ENCODE results near the gene ANTXR1.

Gene ANTXR1

DNA sequence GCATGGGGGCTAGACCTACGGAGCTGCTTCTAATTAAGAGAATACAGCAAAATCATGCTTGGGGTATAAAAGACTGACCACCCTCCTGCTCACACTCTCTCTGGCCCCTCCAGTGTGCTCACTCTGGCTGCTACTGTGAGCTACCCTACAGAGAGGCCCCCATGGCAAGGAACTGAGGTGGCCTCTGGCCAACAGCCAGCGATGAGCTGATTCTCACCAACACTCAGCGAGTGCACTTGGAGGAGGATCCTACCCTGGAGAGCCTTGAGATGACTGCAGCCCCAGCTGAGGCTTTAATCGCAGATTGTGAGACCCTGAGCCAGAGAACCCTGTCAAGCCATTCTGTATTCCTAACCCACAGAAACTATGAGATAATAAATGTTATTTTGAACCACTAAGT lies 285.9 kb downstream of the ANTXR1 start:
- Histone ChIP-seq H3K79me2 (ENCODE audit: insufficient read depth, low read depth) (no peaks in the 10 kb centered on the region), H3K4me2 (no peak overlapping the region), H3K4me3 (IDR thresholded peaks at IDR 0.05; ENCODE audit: insufficient read depth, low read depth, low read length) (no peak overlapping the region), H3K4me1 (ENCODE audit: low read depth, poor library complexity, severe bottlenecking) (no peaks in the 10 kb centered on the region), H3K9ac (no peak overlapping the region), H3K36me3 (ENCODE audit: insufficient read depth) (no peaks in the 10 kb centered on the region), H4K20me1 (ENCODE audit: insufficient read depth) (no peaks in the 10 kb centered on the region), H3K27ac (no peak overlapping the region), H2AFZ (ENCODE audit: low read depth) (no peak overlapping the region), H3K27me3 (ENCODE audit: insufficient read depth, low read depth) (no peaks in the 10 kb centered on the region)
- TF ChIP-seq, protein P1, sequence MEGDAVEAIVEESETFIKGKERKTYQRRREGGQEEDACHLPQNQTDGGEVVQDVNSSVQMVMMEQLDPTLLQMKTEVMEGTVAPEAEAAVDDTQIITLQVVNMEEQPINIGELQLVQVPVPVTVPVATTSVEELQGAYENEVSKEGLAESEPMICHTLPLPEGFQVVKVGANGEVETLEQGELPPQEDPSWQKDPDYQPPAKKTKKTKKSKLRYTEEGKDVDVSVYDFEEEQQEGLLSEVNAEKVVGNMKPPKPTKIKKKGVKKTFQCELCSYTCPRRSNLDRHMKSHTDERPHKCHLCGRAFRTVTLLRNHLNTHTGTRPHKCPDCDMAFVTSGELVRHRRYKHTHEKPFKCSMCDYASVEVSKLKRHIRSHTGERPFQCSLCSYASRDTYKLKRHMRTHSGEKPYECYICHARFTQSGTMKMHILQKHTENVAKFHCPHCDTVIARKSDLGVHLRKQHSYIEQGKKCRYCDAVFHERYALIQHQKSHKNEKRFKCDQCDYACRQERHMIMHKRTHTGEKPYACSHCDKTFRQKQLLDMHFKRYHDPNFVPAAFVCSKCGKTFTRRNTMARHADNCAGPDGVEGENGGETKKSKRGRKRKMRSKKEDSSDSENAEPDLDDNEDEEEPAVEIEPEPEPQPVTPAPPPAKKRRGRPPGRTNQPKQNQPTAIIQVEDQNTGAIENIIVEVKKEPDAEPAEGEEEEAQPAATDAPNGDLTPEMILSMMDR (conservative IDR thresholded peaks at IDR 0.05; ENCODE audit: low read depth, low read length) = no peak

All from KMS-11 (cell line).